COR-L47 (cell line): ENCODE data around the gene ARID1B.
A peak's percentile ranks its signal among the peaks of the same experiment; 100 is the strongest.

Experiments used
- DNase-seq: peaks from one replicate; lab custom pipeline; 2025; lab: John Stamatoyannopoulos, UW

The ARID1B gene

GRCh38 chr6:157076451-157076822, 299.3 kb downstream of the ARID1B start:
- no peak for DNase-seq

- DNase-seq, result no peak
Measured at GRCh38 chr6:157077251-157077650, 300.1 kb downstream of the ARID1B start.

- no peak for DNase-seq
Measured at GRCh38 chr6:157078326-157078725, 301.1 kb downstream of the ARID1B start.

GRCh38 chr6:157079277-157079676, 302.1 kb downstream of the ARID1B start:
- DNase-seq, result no peak

- no peak for DNase-seq
Measured at GRCh38 chr6:157079771-157080170, 302.6 kb downstream of the ARID1B start.

GRCh38 chr6:157080986-157081391, 303.8 kb downstream of the ARID1B start:
- DNase-seq, result no peak

GRCh38 chr6:157083343-157083742, 306.2 kb downstream of the ARID1B start:
- no peak for DNase-seq

- no peak for DNase-seq
Measured at GRCh38 chr6:157086632-157087031, 309.5 kb downstream of the ARID1B start.

- DNase-seq, result no peak
Measured at GRCh38 chr6:157087974-157088373, 310.8 kb downstream of the ARID1B start.

- no peak for DNase-seq
Measured at GRCh38 chr6:157088841-157089240, 311.7 kb downstream of the ARID1B start.

GRCh38 chr6:157089258-157089657, 312.1 kb downstream of the ARID1B start:
- no peak for DNase-seq

- no peak for DNase-seq
Measured at GRCh38 chr6:157089851-157090250, 312.7 kb downstream of the ARID1B start.

GRCh38 chr6:157090736-157091135, 313.6 kb downstream of the ARID1B start:
- DNase-seq, result no peak

GRCh38 chr6:157091243-157091642, 314.1 kb downstream of the ARID1B start:
- DNase-seq, result no peak

GRCh38 chr6:157091856-157092460, 314.8 kb downstream of the ARID1B start:
- DNase-seq, result no peak

- peak; percentile 28 for DNase-seq
Measured at GRCh38 chr6:157092736-157093135, 315.6 kb downstream of the ARID1B start.

- DNase-seq, result no peak
Measured at GRCh38 chr6:157093536-157093935, 316.4 kb downstream of the ARID1B start.

- DNase-seq, result no peak
Measured at GRCh38 chr6:157094038-157094437, 316.9 kb downstream of the ARID1B start.

- no peak for DNase-seq
Measured at GRCh38 chr6:157095084-157095483, 317.9 kb downstream of the ARID1B start.

- no peak for DNase-seq
Measured at GRCh38 chr6:157095569-157095968, 318.4 kb downstream of the ARID1B start.

- DNase-seq, result no peak
Measured at GRCh38 chr6:157096105-157096504, 318.9 kb downstream of the ARID1B start.

GRCh38 chr6:157096522-157096921, 319.3 kb downstream of the ARID1B start:
- DNase-seq, result no peak

GRCh38 chr6:157097255-157097955, 320.2 kb downstream of the ARID1B start:
- no peak for DNase-seq

- DNase-seq, result no peak
Measured at GRCh38 chr6:157098999-157099398, 321.8 kb downstream of the ARID1B start.
